GM18873 (cell line): ENCODE data around the gene IL21R.

Experiments used
- ATAC-seq: cut with Tn5 transposase; IDR thresholded peaks from one replicate; pipeline ENCODE4 v1.9.1; 2021; ENCODE audit warnings: mild to moderate bottlenecking, moderate library complexity, moderate number of reproducible peaks; ENCODE audit not compliant: unreplicated experiment, low FRiP score

The IL21R gene

GRCh38 chr16:27480761-27481160 lies 78.8 kb downstream of the IL21R start:
- ATAC-seq, result no peak

GRCh38 chr16:27481282-27481934 lies 79.4 kb downstream of the IL21R start:
- ATAC-seq, result no peak

DNA sequence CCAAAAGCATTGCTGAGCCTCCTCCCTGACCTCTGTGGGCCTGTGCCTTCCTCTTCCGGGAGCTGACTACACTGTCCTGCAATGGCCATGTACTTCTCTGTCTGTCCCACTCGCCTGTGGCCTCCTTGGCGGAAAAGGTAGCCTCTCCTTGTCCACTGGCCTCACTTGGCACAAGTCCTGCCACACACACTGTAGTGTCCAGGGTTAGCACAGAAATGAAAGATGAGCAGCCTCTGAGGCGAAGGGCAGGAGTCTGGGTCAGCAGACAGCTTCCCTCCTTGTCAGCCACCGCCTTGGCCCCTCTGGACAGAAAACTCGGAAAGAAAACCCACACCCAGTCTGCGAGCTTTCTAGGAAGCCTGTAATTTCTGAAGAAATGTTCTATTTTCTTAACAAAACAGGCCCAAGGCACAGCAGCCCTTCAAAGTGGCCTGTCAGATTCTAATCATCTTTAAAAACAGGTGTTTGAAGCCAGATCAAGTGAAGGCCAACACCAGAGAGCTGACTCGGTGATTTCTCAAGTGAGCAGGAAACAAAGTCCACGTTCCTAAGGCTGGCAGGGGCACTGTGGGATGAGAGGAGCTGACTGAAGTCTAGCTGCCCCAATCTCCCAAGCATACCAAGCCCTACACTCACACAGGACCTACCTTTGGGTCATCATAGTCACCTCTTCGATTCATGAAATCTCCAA lies 80.6 kb downstream of the IL21R start:
- ATAC-seq, result no peak

DNA sequence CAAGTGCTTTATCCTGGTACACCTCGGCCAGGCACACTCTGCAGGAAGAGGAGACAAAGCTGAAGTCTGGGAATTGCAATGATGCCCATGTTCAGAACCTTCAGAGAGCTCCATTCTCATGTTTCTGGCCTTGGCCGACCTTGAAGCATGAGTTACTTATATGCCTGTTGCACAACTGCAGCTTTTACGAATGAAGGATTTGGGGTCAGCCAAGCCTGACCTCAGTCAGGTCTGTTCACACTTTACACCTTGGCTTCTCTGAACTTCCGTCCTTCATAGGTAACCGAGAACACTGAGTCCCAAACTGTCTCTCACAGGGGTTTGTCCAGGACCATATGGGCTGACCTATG lies 81.1 kb downstream of the IL21R start:
- no peak for ATAC-seq

DNA sequence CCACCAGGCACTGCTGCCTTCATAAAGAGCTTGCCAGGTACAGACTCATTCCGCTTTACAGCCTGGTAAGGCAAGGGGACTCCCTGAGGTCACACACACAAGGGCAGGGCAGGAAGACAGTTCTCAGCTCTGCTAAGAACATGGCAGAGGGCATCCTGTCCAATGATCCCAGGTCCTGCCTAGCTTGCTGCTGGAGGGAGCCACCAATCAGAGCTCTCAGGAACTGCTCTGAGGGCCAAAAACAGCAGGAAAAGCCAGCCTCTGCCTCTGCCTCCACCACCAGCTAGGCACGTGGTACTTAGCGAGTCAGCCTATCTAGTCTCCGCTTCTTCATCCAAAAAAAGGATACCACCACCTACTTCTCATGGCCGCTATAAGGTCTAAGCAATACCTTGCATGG lies 81.7 kb downstream of the IL21R start:
- ATAC-seq, result no peak

GRCh38 chr16:27485126-27485525 lies 83.2 kb downstream of the IL21R start:
- no peak for ATAC-seq

DNA sequence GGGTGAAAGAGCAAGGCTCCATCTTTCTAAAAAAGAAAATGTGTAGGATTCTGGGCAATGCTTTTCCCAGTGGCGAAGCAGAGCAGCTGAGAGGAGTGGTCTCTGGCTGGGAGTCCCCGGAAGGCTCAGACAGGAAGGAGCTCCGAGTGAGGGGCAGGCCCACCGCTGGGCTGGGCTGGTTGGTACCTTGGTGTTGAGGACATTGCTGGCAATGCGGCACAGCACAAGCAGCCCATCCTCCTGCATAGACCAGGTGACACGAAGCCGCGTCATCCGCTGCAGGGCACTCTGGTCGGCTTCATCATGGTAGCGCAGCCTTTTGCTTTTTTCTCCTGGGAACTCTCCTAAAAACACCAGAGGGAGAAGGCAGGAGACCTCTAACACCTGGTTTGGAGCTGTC lies 83.8 kb downstream of the IL21R start:
- no peak for ATAC-seq

DNA sequence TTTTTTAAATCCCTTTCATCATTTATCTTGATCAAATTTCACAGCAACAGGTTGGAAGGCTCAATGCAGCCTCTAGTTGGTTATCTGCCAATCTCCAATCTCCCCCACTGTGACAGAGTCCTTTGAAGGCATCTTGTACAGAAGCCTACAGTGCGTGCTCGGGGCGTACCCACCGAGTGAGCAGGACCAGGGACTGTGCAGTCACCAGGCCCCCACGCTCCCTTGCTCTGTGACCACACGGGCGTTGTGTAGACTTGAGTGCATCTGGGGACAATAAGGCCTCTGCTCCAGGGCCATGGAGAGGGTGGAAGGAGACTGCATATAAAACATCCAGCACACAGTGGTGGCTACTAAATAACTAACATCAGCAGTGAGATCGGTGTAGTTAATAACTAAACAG lies 84.4 kb downstream of the IL21R start:
- no peak for ATAC-seq

GRCh38 chr16:27486760-27487159 lies 84.8 kb downstream of the IL21R start:
- ATAC-seq, result no peak

- ATAC-seq, result no peak
Observed at GRCh38 chr16:27489421-27489820, 87.4 kb downstream of the IL21R start.

GRCh38 chr16:27489906-27490305 lies 87.9 kb downstream of the IL21R start:
- no peak for ATAC-seq

- ATAC-seq, result no peak
Observed at GRCh38 chr16:27491894-27492587, 90.1 kb downstream of the IL21R start.

- no peak for ATAC-seq
Observed at GRCh38 chr16:27492588-27492979, 90.6 kb downstream of the IL21R start.

DNA sequence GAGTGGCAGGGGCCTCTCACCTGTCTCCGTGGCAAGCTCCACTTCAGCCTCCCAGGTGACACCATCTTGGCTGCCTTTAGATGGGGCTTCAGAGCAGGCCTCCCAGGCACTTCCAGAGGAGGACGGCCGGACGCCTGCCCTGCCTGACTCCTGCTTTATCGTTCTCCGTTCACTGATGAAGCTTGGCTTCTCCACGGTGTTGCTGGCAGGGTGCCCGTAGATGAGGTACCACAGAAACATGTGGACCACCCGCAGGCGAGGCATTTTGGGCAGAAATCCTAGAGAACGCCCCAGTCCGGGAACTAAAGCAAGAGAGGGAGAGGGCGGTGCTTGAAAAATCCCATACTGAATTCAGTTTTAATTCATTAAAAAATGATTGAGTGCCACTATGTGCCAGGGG lies 93.2 kb downstream of the IL21R start:
- ATAC-seq, result no peak

DNA sequence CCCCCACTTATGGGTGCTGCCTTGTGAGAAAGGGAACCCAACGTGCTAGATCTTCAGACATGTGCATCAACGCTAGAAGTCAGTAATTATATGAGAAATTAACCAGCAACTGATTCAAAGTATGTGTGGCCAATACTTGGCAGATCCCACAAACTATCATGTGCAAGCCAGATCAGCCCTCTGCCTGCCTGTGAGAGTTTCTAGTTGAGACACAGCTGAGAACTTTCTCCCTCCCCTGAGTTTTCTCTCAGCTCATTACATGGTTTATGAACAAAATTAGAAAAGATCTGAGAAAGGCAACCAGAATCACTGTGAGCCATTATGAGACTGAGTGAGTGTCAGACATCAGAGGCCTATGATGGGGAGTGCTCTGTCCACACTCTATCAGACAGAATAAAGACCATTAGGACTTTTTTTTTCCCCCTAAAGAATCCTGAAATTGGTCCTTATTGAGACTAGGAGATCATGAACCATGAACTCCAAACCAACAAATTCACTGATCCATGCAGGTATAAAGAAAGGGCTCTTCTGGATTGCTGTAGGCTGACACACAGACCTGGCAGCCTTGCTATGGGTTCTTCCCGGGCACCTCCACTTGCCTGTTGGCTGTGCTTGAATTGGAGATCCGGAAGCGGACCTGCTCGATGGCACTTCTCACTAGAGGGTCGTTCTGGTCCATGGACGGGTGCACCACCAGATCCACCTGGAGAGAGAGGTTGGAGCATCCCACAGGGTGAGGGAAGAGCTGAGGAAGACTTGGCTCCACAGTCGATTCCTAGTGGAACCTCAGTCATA lies 96.3 kb downstream of the IL21R start:
- no peak for ATAC-seq

GRCh38 chr16:27498916-27499658 lies 97.1 kb downstream of the IL21R start:
- ATAC-seq, result no peak

- ATAC-seq, result no peak
Observed at GRCh38 chr16:27499659-27500055, 97.7 kb downstream of the IL21R start.

DNA sequence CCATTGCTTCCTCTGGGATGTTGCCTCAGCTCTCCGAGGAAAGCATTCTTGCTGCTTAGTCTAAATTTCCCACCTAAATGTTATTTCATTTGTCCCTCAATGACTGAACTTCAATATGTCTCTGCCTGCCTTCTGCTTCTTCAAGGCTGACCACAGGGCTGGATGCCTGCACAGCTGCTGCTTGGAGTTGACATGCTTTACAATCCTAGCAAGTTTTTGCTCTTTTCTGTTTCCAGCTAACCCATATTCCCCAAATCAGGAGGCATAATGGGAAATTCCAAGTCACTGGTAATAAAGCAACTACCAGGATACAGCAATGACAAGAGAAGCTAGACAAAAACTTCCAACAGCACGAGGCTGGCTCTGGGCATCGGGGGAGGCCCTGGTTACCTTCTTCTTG lies 98.8 kb downstream of the IL21R start:
- no peak for ATAC-seq
